Chondrocyte (in vitro differentiated cells): Measurements from ENCODE around the gene OBP2A. TPM values are rescaled to one million over a fixed set of nuclear protein-coding genes. Genes with fewer than 3 reads are reported as not detected.
A peak's percentile ranks its signal among the peaks of the same experiment; 100 is the strongest.
"Not testable (repeated sequence)": the region's sequence is repeated elsewhere in the genome, so short reads cannot be mapped to it uniquely, and the experiment has no call there.

Experiments used
- DNase-seq: peaks from one replicate; pipeline ENCODE4 v3.0.0; 2021; ENCODE audit warnings: mixed read lengths, low spot score
- H3K27ac Mint-ChIP-seq: one replicate; pipeline ENCODE4 v1.8.0; 2021; ENCODE audit warnings: mild to moderate bottlenecking, moderate library complexity, mixed read lengths; ENCODE audit not compliant: unreplicated experiment
- H3K27me3 Mint-ChIP-seq: 2 replicates; pipeline ENCODE4 v1.8.0; 2021; ENCODE audit warnings: low read depth, mixed read lengths
- H3K36me3 Mint-ChIP-seq: 2 replicates; pipeline ENCODE4 v1.8.0; 2021; ENCODE audit warnings: low read depth, mixed read lengths
- H3K4me1 Mint-ChIP-seq: 2 replicates; pipeline ENCODE4 v1.8.0; 2021; ENCODE audit warnings: low read depth, mild to moderate bottlenecking, mixed read lengths
- H3K4me3 Mint-ChIP-seq: one replicate; pipeline ENCODE4 v1.8.0; 2021; ENCODE audit warnings: mild to moderate bottlenecking, moderate library complexity, mixed read lengths; ENCODE audit not compliant: unreplicated experiment
- H3K9me3 Mint-ChIP-seq: 2 replicates; pipeline ENCODE4 v1.8.0; 2021; ENCODE audit warnings: low read depth, mixed read lengths
- total RNA-seq: library from RNA; stranded (reverse); gene quantifications from 3 replicates; pipeline ENCODE4 v1.2.1, GENCODE V29; 2021
- TF ChIP-seq, protein P1 (sequence below): fragments of 200-600 bp; sonication (generic); IDR thresholded peaks from 2 replicates; pipeline ENCODE4 v1.5.0; 2021; ENCODE audit warnings: antibody characterized with exemption, mild to moderate bottlenecking, moderate library complexity

The OBP2A gene
- total RNA-seq, 1 donor from 2014 or later: 0.50 TPM

DNA sequence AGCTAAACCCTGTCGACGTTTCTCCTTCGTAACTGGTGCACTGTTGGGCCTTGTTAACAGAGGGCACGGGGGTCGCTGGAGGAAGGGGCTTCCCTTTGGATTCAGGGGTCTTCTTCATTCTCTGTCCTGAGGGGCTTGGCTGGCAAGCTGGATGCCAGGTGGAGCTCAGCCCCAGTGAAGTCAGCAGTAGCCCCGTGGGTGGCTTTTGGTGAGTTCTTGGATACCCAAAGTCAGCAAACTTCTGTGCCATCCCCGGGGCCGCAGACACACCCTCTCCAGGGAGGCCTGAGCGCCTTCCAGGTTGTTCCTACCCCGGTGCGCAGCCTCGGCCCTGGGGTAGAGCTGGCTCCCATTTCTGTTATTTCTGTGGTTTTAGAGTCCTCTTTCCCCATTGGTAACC is 12.3 kb upstream of the OBP2A start:
- Mint-ChIP-seq H3K27me3 (peaks cover 10% of the 10 kb centered on the region), H3K9me3 (peaks cover 7% of the 10 kb centered on the region), H3K27ac (peak overlapping the region; percentile 73), H3K4me1 (peaks cover 35% of the 10 kb centered on the region), H3K36me3 (no peaks in the 10 kb centered on the region), H3K4me3 (no peak overlapping the region)
- TF ChIP-seq, protein P1, sequence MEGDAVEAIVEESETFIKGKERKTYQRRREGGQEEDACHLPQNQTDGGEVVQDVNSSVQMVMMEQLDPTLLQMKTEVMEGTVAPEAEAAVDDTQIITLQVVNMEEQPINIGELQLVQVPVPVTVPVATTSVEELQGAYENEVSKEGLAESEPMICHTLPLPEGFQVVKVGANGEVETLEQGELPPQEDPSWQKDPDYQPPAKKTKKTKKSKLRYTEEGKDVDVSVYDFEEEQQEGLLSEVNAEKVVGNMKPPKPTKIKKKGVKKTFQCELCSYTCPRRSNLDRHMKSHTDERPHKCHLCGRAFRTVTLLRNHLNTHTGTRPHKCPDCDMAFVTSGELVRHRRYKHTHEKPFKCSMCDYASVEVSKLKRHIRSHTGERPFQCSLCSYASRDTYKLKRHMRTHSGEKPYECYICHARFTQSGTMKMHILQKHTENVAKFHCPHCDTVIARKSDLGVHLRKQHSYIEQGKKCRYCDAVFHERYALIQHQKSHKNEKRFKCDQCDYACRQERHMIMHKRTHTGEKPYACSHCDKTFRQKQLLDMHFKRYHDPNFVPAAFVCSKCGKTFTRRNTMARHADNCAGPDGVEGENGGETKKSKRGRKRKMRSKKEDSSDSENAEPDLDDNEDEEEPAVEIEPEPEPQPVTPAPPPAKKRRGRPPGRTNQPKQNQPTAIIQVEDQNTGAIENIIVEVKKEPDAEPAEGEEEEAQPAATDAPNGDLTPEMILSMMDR: no peak
- no peak for DNase-seq

GRCh38 chr9:135534192-135534711 is 11.7 kb upstream of the OBP2A start:
- peaks cover 16% of the 10 kb centered on the region for H3K27me3 Mint-ChIP-seq
- H3K4me3 Mint-ChIP-seq: peak overlapping the region; percentile 25
- not testable (repeated sequence) for H3K36me3 Mint-ChIP-seq, DNase-seq, H3K9me3 Mint-ChIP-seq
- peak overlapping the region; percentile 73 for H3K27ac Mint-ChIP-seq
- peaks cover 35% of the 10 kb centered on the region for H3K4me1 Mint-ChIP-seq

DNA sequence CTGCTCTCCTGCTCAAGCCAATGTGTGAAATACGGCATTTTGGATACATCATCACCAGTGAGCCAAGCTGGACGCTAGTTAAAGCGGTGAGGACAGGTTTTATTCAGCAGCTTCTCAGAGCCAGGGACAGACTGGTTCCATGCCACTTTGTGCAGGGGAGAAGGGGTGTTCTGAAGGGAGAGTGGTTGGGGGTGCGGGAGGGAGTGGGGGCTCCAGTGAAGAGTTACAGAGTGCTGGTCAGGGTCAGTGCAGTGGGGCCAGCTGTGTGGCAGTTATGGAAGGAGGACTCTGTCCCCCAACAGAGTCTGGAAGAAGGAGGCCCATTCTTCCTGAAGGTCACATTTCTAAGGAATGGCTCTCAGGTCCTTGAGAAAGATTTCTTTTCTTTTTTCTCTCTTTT is 11.1 kb upstream of the OBP2A start:
- H3K9me3 Mint-ChIP-seq, DNase-seq, H3K36me3 Mint-ChIP-seq: not testable (repeated sequence)
- Mint-ChIP-seq H3K27ac (peak overlapping the region; percentile 73), H3K4me3 (peak overlapping the region; percentile 25), H3K4me1 (peaks cover 35% of the 10 kb centered on the region), H3K27me3 (peaks cover 20% of the 10 kb centered on the region)

DNA sequence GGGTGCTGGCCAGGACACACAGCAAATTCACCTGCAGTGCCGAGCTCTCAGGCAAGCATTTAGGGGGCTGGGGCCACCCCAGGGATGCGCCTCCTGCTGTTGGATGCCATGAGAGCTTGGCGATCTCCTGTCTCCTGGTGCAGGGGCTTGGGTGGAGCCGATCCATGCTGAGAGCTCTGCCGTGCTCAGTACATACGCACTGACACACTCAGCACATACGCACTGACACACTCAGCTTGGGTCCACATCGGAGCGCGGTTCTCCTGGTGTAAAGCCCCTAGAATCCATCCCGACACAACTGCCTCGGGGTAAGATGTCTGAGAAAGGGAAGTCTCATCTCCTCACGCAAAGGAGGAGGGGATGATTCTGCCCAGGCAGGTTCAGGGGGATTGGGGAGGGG is 10.3 kb upstream of the OBP2A start:
- Mint-ChIP-seq H3K4me1 (peaks cover 35% of the 10 kb centered on the region), H3K27ac (peak overlapping the region; percentile 86), H3K4me3 (peak overlapping the region; percentile 41), H3K27me3 (peaks cover 23% of the 10 kb centered on the region)
- H3K36me3 Mint-ChIP-seq, DNase-seq, H3K9me3 Mint-ChIP-seq: not testable (repeated sequence)

DNA sequence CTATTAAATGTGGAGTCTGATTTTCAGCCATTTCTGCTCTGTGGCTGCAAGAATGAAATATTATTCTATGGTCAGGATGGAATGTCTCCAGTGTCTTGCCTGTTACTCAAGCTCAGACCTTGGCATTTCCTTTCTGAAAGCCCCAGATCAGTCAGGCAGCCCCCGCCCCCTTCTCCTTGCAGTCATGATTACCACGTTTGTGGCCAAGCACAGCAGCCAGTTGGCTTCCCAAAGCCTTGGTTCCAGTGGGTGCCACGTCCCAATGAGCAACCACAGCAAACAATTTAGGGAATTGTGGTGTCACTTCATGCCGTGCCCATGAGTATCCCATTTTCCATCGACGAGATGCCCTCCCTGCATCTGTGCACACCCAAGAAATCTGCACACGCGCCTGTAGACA is 9.7 kb upstream of the OBP2A start:
- peak overlapping the region; percentile 86 for H3K27ac Mint-ChIP-seq
- TF ChIP-seq, protein P1: no peak
- DNase-seq: no peak
- H3K4me3 Mint-ChIP-seq: peak overlapping the region; percentile 25
- H3K4me1 Mint-ChIP-seq: peaks cover 35% of the 10 kb centered on the region
- H3K9me3 Mint-ChIP-seq: peaks cover 3% of the 10 kb centered on the region
- H3K36me3 Mint-ChIP-seq: peaks cover 2% of the 10 kb centered on the region
- H3K27me3 Mint-ChIP-seq: peaks cover 26% of the 10 kb centered on the region

DNA sequence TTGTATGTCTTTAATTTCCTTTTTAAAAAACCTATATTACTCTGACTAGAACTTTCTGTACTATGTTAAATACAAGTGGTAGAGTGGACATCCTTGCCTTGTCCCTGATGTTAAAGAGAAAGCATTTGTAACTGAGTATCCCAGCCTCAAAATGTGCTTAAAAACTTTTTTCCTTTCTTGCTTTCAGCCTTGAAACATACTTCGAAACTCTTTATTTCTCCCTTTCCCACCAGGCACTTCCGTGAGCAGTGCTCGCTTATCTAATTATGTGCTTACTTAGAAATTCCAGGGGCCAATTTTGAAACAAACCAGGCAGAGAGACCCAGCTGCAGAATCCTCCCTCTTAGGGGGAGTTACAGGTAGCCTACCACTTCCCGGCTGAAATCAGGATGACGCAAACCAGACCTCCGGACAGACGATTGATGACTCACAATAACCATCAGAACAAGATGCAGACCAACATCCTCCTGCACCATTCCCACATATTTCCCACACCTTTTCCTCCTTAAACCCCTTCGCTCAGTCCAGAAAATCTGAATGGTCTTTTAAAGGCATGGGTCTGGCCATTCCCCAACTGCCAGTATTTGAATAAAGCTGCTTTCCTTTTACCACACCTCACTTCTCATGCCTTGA is 2.5 kb upstream of the OBP2A start:
- Mint-ChIP-seq H3K27me3 (peaks cover 41% of the 10 kb centered on the region), H3K27ac (peak overlapping the region; percentile 51)
- DNase-seq, H3K4me1 Mint-ChIP-seq, H3K4me3 Mint-ChIP-seq, H3K36me3 Mint-ChIP-seq, H3K9me3 Mint-ChIP-seq: not testable (repeated sequence)

DNA sequence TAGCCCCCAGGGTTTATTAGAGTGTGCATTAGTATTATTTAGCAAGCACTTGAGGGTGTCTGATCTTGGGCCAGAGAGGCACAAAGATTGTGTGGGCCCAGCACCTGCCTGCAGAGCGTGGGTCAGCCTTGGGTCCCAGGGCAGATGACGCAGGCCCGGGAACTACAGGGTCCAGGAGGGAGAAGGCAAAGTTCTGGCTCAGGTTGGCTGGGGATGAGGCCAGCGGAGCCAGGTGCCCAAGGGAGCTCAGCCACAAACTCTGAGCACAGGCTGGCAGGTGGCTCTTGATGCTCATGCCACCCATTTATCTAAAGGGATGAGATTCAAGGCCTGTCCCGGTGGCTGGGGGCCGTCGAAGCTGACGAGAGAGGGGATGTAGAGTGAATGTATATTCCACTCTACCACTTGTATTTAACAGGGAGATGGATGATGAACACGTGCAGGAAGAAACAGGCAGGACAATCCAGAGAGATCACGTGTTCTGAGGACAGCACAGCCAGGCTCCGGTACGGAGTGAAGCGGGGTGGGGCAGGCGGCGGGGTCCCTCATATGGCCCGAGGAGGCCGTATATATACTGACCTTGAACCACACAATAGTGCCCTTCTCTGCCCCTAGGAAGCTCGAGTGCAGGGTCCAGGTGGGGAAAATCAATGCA is 818 bp upstream of the OBP2A start:
- no peak for DNase-seq
- Mint-ChIP-seq H3K27me3 (peaks cover 25% of the 10 kb centered on the region), H3K9me3 (peaks cover 9% of the 10 kb centered on the region), H3K4me3 (no peak overlapping the region), H3K4me1 (peaks cover 5% of the 10 kb centered on the region), H3K27ac (no peak overlapping the region), H3K36me3 (peaks cover 5% of the 10 kb centered on the region)
- TF ChIP-seq, protein P1: no peak

DNA sequence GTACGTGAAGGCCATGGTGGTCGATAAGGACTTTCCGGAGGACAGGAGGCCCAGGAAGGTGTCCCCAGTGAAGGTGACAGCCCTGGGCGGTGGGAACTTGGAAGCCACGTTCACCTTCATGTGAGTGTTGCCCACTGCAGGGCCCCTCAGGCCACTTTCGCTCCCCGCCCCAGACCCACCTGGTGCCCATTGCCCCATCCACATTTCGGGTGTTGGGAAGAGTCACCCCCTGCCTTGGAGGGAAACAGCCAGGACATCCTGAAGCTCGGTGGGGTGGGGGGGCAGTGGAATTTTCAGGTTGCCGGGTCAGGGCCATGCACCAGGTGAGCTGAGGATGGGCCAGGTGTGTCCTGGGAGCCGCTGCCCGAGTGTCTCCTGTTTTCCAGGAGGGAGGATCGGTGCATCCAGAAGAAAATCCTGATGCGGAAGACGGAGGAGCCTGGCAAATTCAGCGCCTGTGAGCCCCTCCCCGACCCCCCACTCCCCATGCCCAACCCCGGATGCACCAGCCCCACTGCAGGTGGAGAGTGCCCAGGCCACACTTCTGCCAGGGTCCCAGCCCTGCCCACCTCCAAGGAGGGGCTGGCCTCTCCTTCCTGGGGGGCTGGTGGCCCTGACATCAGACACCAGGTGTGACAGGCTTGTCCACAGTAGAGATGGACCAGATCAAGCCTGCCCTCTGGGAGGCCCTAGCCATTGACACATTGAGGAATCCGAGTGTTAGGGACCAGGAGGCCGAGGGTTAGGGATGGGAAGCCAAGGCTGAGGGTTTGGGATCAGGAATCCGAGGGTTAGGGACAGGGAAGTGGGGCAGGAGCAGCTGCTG is 1.1 kb downstream of the OBP2A start:
- peaks cover 18% of the 10 kb centered on the region for H3K27me3 Mint-ChIP-seq
- not testable (repeated sequence) for H3K9me3 Mint-ChIP-seq, DNase-seq, H3K36me3 Mint-ChIP-seq, H3K27ac Mint-ChIP-seq, H3K4me3 Mint-ChIP-seq, H3K4me1 Mint-ChIP-seq
